SJSA1 (cell line): ENCODE measurements around the gene MYO5B. TPM values are rescaled to one million over a fixed set of nuclear protein-coding genes. Genes with fewer than 3 reads are reported as not detected.

Experiments used
- DNase-seq, 2 experiments: peaks; one replicate each; pipeline ENCODE4 v3.0.0-alpha.2; 2015 to 2020; ENCODE audit warnings: low spot score in 2 of 2, low read depth in 1 of 2
- H3K27ac ChIP-seq: fragments of 250-450 bp; sonication (Bioruptor Pico); 2 replicates; pipeline ENCODE4 v1.5.1; 2020; ENCODE audit warnings: mild to moderate bottlenecking, moderate library complexity
- H3K27me3 ChIP-seq: fragments of 250-450 bp; sonication (Bioruptor Pico); replicated peaks from 2 replicates; pipeline ENCODE4 v1.5.1; 2020; ENCODE audit warnings: mild to moderate bottlenecking, moderate library complexity
- H3K36me3 ChIP-seq: fragments of 250-450 bp; sonication (Bioruptor Pico); 2 replicates; pipeline ENCODE4 v1.5.1; 2020; ENCODE audit warnings: mild to moderate bottlenecking
- H3K4me1 ChIP-seq: fragments of 250-450 bp; sonication (Bioruptor Pico); replicated peaks from 2 replicates; pipeline ENCODE4 v1.6.1; 2021; ENCODE audit warnings: mild to moderate bottlenecking
- H3K4me3 ChIP-seq: fragments of 250-450 bp; sonication (Bioruptor Pico); 2 replicates; pipeline ENCODE4 v1.5.1; 2020; ENCODE audit warnings: mild to moderate bottlenecking
- H3K9me3 ChIP-seq: fragments of 250-450 bp; sonication (Bioruptor Pico); replicated peaks from 2 replicates; pipeline ENCODE4 v1.5.1; 2020; ENCODE audit warnings: mild to moderate bottlenecking
- total RNA-seq: library from RNA; depleted of rRNA; stranded (reverse); fragments of >200 nt; shearing (Covaris generic); gene quantifications from 2 replicates; pipeline ENCODE4 v1.2.3, GENCODE V29; 2014

The MYO5B gene
- total RNA-seq, 1 experiment from 2014 or later, result 3.4 TPM

DNA sequence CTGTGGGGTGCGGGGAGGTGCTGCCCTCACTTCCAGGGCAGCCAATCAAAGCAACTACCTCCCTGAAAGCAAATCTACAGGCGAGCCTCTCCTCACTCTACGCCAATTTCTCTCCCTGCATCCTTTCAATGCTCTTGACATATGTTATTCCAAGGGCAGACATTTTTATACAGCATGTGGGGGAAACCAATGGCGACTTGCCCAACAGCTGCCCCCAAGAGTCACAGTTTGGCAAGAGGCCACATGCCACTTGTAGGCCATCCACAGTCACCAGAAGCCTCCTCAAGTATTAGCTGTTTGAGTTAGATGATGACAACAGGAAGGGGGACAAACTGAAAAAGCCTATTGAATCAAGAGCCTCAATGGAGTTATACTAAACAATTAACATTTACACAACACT lies 114.6 kb downstream of the MYO5B start:
- no peaks in the 10 kb centered on the region for H3K4me1 ChIP-seq
- H3K4me3 ChIP-seq, result no peak overlapping the region
- H3K9me3 ChIP-seq, result no peaks in the 10 kb centered on the region; the same call in 1 of the 2 replicates

DNA sequence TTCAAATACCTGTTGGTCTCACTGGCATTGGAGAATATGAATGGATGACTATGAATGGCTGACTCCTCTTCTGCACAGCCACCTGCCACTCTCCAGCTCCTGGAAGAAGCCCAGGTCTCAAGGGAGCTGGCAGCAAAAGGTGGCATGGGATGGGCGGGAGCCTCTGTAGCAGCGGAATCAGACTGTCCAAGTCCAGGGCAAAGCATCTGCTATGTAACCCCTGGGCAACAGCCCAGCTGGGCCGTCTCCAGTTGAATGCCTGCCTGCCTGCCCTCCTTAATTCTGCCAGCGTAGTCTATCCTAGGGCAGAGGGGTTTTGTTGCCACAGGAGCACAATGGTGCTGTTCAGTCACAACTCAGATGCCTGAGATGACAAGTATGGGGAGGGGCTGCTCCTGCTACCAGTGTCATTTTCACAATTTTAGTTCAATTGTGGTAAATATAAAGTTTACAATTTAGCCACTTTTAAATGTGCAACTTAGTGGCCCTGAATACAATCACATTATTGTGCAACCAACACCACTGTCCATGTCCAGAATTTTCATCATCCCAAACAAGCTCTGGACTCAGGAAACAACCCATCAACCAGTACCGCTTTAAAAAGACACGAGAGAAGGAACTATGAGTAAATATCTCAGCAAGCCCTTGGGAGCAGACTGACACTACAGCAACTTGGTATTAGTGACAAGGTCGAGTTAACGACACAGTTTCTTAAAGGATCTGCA lies 115.2 kb downstream of the MYO5B start:
- no peak for DNase-seq

More for the DNA sequence above, 114.6 kb downstream of the MYO5B start:
- no peak for DNase-seq
- H3K27ac ChIP-seq, result no peak overlapping the region
- H3K36me3 ChIP-seq, result no peaks in the 10 kb centered on the region
- peaks cover 9% of the 10 kb centered on the region for H3K27me3 ChIP-seq

DNA sequence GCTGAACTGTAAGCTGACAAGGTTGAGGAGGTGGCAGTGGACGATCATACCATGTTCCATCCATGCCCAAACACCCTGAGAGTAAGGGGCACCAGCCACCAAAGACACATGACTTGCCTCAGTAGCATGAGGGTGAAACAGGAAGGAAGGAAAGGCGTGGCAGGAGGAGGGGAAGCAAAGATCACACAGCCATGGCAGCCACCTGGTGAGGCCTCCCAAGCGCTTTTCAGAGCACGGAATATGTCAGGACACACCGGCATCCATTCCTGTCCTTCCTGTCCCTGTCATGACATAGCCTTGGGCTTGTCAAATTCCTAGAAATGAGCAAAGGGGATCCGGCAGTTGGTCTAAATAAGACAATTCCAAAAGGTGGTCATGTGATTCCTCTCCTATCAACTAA lies 118.7 kb downstream of the MYO5B start:
- Histone ChIP-seq H3K36me3 (no peaks in the 10 kb centered on the region), H3K27ac (no peak overlapping the region), H3K4me3 (no peak overlapping the region), H3K4me1 (no peaks in the 10 kb centered on the region), H3K27me3 (peaks cover 11% of the 10 kb centered on the region), H3K9me3 (no peaks in the 10 kb centered on the region)
- no peak for DNase-seq

More for the DNA sequence above, 115.2 kb downstream of the MYO5B start:
- no peaks in the 10 kb centered on the region for H3K36me3 ChIP-seq
- no peak overlapping the region for H3K27ac ChIP-seq
- peaks cover 11% of the 10 kb centered on the region for H3K27me3 ChIP-seq
- no peaks in the 10 kb centered on the region; the same call in 1 of the 2 replicates for H3K9me3 ChIP-seq
- no peak overlapping the region for H3K4me3 ChIP-seq
- no peaks in the 10 kb centered on the region for H3K4me1 ChIP-seq

DNA sequence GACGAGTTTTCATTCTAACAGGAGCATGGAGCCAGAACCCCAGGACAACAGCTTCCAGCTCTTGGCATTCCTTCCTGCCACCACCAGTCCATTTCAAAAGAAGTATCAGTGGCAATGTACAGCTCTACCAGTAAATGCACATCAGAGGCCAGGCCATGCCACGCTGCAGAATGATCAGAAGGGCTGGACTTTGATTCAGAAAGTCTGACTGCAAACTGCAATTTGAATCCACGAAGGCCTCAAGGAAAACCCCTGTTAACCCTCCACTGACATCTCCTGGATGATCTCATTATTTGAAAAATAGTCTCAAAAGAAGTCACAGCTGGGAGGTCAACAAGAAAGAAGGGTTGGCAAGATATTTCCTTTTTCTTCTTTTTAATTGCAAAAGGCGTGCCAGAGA lies 119.2 kb downstream of the MYO5B start:
- Histone ChIP-seq H3K4me1 (no peaks in the 10 kb centered on the region), H3K27me3 (peaks cover 11% of the 10 kb centered on the region), H3K27ac (no peak overlapping the region), H3K9me3 (no peaks in the 10 kb centered on the region), H3K4me3 (no peak overlapping the region), H3K36me3 (no peaks in the 10 kb centered on the region)
- DNase-seq, result no peak

DNA sequence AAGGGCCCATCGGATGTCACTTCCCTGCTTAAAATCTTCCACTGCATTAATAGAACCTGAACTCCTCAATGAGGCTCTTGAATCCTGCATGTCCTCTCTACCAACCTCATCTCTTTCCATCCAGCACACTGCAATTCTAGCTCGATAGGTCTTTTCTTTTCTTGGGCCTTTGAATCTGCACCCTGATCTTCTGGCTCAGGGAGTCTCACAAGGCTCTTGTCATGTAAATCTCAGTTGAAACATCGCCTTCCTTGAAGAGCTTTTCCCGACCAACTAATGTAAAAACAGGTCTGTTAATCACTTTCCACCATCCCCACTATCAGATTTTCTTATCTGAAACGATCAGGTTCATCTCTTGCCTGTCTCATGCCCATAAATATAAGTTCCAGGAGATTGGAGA lies 120.5 kb downstream of the MYO5B start:
- Histone ChIP-seq H3K27me3 (peaks cover 11% of the 10 kb centered on the region), H3K9me3 (no peaks in the 10 kb centered on the region), H3K36me3 (no peaks in the 10 kb centered on the region), H3K4me3 (no peak overlapping the region), H3K4me1 (no peaks in the 10 kb centered on the region), H3K27ac (no peak overlapping the region)
- no peak for DNase-seq

DNA sequence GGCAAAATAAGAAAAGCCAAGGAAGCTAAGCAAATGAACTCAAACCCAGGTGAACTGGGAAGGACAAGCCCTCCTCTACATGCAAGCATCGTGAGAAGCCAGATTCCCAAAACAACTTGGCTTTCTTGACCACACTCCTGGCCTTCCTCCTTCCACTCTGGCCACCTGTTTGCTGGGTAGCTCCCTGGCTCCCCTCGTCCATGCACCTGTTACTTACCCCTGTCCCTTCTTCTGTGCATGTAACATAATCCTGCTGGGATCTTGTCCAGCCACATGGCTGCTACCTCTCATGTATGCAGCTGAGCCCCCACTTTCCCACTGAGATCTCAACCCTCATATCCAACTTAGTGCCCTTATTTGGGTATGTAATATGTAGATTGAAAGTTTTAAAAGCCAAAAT lies 121.6 kb downstream of the MYO5B start:
- no peaks in the 10 kb centered on the region for H3K36me3 ChIP-seq
- peaks cover 9% of the 10 kb centered on the region for H3K27me3 ChIP-seq
- H3K9me3 ChIP-seq, result no peaks in the 10 kb centered on the region
- DNase-seq, result no peak
- no peak overlapping the region for H3K27ac ChIP-seq
- no peaks in the 10 kb centered on the region for H3K4me1 ChIP-seq
- no peak overlapping the region for H3K4me3 ChIP-seq

DNA sequence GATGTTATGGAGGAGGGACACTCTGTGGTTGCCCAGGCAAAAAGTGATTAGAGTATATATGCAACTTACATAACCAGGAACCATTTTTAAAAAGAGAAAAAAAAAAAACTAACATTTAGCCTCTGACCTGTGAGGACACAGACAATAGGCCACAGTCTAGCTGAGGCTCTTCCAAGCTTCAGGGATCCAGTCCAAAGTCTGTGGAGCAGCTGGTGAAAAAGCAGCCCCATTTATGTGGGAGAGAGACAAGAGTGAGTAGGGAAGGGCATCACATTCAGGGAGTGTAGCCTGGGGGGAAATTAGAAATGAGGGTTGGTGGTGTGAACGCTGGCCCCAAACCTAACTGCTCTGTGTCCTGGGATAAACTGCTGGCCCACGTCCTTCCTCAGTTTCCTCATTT lies 122.8 kb downstream of the MYO5B start:
- Histone ChIP-seq H3K36me3 (no peaks in the 10 kb centered on the region), H3K27me3 (peaks cover 3% of the 10 kb centered on the region; the same call in 1 of the 2 replicates), H3K9me3 (no peaks in the 10 kb centered on the region), H3K4me3 (no peak overlapping the region), H3K27ac (no peak overlapping the region), H3K4me1 (no peaks in the 10 kb centered on the region)
- DNase-seq, result no peak

DNA sequence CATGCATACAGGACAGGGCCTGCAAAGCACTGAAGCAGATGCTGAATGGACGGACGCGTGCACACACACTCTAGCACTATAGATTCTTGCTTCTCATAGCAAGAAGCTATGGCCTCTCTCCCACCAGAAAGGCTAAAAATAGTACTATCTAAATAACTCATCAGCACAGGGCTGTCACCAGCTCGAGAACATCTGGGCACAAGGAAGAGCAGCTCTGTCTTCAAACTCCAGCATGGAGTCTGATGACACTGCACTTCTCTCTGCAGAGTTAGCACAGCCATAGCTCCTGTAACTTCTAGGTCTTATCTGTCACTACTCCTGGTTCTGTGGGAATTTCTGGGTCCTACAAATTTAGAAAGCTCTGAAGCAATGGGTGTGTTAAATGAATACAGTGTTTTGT lies 123.5 kb downstream of the MYO5B start:
- Histone ChIP-seq H3K4me1 (no peaks in the 10 kb centered on the region), H3K9me3 (no peaks in the 10 kb centered on the region), H3K27me3 (peaks cover 10% of the 10 kb centered on the region), H3K4me3 (no peak overlapping the region), H3K36me3 (no peaks in the 10 kb centered on the region), H3K27ac (no peak overlapping the region)
- DNase-seq, result no peak

DNA sequence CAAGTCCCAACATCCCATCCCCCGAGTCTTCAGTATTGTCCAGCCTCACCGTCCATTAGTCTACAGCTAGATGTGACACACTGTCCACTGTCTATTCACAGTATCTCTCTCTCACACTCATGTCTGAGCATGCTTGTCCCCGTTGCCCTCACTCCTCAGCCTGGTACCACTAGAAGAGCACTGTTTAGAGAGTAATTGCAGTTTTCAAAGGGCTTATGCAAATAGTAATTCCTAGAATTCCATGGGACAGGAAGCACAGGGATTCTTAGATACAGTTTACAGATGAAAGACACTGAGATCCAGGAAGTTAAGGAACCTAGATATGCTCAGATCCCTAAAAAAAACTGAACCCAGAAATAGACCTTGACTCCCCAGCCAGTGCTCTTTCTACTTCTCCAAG lies 125.5 kb downstream of the MYO5B start:
- Histone ChIP-seq H3K9me3 (no peaks in the 10 kb centered on the region), H3K4me3 (no peak overlapping the region), H3K27ac (no peak overlapping the region), H3K27me3 (peaks cover 16% of the 10 kb centered on the region), H3K36me3 (no peaks in the 10 kb centered on the region), H3K4me1 (no peaks in the 10 kb centered on the region)
- DNase-seq, result no peak

DNA sequence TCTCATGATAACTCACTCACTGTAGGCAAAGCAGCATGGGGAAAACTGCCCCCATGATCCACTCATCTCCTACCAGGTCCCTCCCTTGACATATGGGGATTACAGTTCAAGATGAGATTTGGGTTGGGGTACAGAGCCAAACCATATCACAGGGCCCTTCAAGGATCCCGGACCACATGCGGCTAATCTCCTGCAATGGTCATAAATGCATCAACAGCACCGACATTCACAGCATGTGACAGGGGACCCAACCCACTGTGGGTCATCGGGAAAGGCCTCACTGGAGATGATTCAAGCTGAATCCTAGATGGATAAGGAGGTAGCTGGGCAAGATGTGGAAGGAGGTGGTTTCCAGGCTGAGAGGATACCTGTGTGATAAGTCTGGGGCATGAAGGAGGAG lies 129.4 kb downstream of the MYO5B start:
- no peak overlapping the region for H3K4me3 ChIP-seq
- H3K36me3 ChIP-seq, result no peaks in the 10 kb centered on the region
- peaks cover 29% of the 10 kb centered on the region for H3K27me3 ChIP-seq
- H3K4me1 ChIP-seq, result no peaks in the 10 kb centered on the region
- no peak for DNase-seq
- no peak overlapping the region for H3K27ac ChIP-seq
- H3K9me3 ChIP-seq, result no peaks in the 10 kb centered on the region

DNA sequence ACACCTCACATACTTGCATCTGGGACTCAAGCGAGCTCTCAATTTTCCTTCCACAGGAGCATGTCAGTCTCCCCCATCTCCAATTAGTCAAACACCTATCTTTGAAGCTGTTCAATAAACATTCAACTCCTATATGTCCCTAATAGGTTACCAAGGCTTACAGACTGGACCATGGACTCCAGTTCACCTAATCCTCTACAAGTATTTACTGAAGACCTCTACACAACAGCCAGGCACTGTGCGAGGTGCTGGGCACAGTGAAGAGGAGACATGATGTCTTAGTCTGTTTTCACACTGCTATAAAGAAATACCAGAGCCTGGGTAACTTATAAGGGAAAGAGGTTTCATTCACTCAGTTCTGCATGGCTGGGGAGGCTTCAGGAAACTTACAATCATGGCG lies 129.9 kb downstream of the MYO5B start:
- peaks cover 33% of the 10 kb centered on the region for H3K27me3 ChIP-seq
- H3K27ac ChIP-seq, result no peak overlapping the region
- no peak overlapping the region for H3K4me3 ChIP-seq
- no peak for DNase-seq
- H3K9me3 ChIP-seq, result no peaks in the 10 kb centered on the region
- H3K4me1 ChIP-seq, result no peaks in the 10 kb centered on the region
- H3K36me3 ChIP-seq, result no peaks in the 10 kb centered on the region

DNA sequence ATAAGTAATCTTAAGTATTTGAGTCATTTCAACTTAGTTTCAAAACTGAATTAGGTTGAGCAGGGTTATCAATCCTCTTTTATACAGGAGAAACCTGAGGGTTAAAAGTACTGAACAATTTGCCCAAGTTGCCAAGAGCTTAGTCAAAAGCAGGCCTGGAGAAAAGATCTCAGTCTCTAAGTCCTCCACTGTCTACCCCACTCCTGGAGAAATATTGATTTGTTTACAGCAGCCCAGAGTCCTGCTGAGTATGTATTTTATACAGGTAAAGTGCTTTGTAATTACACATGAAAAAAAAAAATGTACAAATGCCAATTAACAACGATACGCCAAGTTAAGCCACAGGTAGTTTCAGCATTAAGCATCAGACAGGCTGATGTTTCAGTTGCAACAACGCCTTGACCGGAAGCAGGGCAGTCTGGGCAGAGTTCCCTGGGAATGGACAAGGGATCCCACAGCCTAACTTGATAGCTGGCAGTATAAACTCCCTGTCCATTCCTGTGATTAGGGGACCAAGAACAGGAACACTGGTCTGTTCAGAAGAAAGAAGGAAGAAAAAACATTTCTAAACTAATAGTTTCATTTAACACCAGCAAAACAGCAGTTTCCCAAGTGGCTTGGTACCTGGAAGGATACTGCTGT lies 132.9 kb downstream of the MYO5B start:
- H3K36me3 ChIP-seq, result no peaks in the 10 kb centered on the region
- H3K27ac ChIP-seq, result no peak overlapping the region
- H3K9me3 ChIP-seq, result no peaks in the 10 kb centered on the region
- no peaks in the 10 kb centered on the region for H3K4me1 ChIP-seq
- peaks cover 41% of the 10 kb centered on the region for H3K27me3 ChIP-seq
- no peak for DNase-seq
- no peak overlapping the region for H3K4me3 ChIP-seq

DNA sequence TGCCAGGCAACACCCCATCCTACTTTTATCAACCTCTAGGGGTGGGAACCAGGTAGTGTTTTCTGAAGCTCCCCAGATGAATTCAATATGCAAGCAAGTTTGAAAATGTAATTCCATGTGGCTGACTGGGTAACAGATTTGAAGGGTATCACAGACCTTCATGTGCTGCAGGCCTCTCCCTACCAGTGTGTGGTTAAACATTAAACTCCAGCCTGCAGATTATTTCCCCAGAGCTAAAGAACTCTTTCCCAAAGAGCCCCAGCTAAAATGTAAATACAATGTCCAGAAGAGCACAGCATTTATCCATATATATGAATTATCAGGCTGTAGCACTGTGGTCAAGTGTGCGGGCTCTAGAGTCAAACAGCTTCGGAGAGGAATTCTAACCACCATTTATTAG lies 134.1 kb downstream of the MYO5B start:
- peaks cover 32% of the 10 kb centered on the region for H3K27me3 ChIP-seq
- H3K27ac ChIP-seq, result no peak overlapping the region
- no peaks in the 10 kb centered on the region for H3K4me1 ChIP-seq
- no peaks in the 10 kb centered on the region for H3K9me3 ChIP-seq
- no peak overlapping the region for H3K4me3 ChIP-seq
- DNase-seq, result no peak
- H3K36me3 ChIP-seq, result no peaks in the 10 kb centered on the region

DNA sequence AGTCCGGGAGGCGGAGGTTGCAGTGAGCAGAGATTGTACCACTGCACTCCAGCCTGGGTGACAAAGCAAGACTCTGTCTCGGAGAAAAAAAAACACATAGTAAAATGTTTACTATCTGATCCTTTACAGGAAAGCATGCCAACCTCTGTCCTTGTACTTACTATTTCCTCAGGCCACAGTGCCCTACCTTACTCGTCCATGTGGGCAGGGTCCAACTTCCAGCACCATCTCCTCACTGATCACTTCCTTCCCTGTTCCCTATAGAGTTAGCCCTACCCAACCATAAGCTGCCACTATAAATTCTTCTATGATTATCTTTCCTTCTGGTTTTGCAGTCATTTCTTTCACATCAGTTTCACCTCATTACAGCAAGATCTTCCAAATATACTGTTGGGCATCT lies 136.2 kb downstream of the MYO5B start:
- Histone ChIP-seq H3K27me3 (peaks cover 25% of the 10 kb centered on the region), H3K27ac (no peak overlapping the region), H3K9me3 (no peaks in the 10 kb centered on the region), H3K36me3 (no peaks in the 10 kb centered on the region), H3K4me1 (no peaks in the 10 kb centered on the region), H3K4me3 (no peak overlapping the region)
- DNase-seq, result no peak
